Activated CD4-positive, alpha-beta T cell treated with anti-CD3 and anti-CD28 coated beads, Interleukin-2, amount 10 ng/mL, durations not matched to agents 24 days and 14 days (primary cell): ENCODE results near the gene ARMC7. TPM values are rescaled to one million over a fixed set of nuclear protein-coding genes. Genes with fewer than 3 reads are reported as not detected.
"Not testable (repeated sequence)": the region's sequence is repeated elsewhere in the genome, so short reads cannot be mapped to it uniquely, and the experiment has no call there.

Experiments
- DNase-seq: peaks from one replicate; pipeline ENCODE4 v3.0.0; 2022
- H3K27ac Mint-ChIP-seq: one replicate; pipeline ENCODE4 v1.8.0; 2022; ENCODE audit warnings: mild to moderate bottlenecking, mixed read lengths
- H3K27me3 Mint-ChIP-seq: one replicate; pipeline ENCODE4 v1.8.0; 2022; ENCODE audit warnings: mixed read lengths
- H3K36me3 Mint-ChIP-seq: one replicate; pipeline ENCODE4 v1.8.0; 2022; ENCODE audit warnings: low read depth, mild to moderate bottlenecking, mixed read lengths
- H3K4me1 Mint-ChIP-seq: one replicate; pipeline ENCODE4 v1.8.0; 2021; ENCODE audit warnings: mixed read lengths
- H3K4me3 Mint-ChIP-seq: one replicate; pipeline ENCODE4 v1.8.0; 2022; ENCODE audit warnings: mild to moderate bottlenecking, moderate library complexity, mixed read lengths
- H3K9me3 Mint-ChIP-seq: one replicate; pipeline ENCODE4 v1.8.0; 2021; ENCODE audit warnings: mixed read lengths
- intact Hi-C: fragments of 100-400 bp; cut with micrococcal nuclease; formaldehyde crosslinking; loops from one replicate; pipeline ENCODE4 v1.15.1; 2023
- total RNA-seq: library from RNA; stranded (reverse); gene quantifications from 2 replicates; pipeline ENCODE4 v1.2.3, GENCODE V29; 2022

The ARMC7 gene
- total RNA-seq, 1 donor from 2014 or later, result 11.2 TPM

DNA sequence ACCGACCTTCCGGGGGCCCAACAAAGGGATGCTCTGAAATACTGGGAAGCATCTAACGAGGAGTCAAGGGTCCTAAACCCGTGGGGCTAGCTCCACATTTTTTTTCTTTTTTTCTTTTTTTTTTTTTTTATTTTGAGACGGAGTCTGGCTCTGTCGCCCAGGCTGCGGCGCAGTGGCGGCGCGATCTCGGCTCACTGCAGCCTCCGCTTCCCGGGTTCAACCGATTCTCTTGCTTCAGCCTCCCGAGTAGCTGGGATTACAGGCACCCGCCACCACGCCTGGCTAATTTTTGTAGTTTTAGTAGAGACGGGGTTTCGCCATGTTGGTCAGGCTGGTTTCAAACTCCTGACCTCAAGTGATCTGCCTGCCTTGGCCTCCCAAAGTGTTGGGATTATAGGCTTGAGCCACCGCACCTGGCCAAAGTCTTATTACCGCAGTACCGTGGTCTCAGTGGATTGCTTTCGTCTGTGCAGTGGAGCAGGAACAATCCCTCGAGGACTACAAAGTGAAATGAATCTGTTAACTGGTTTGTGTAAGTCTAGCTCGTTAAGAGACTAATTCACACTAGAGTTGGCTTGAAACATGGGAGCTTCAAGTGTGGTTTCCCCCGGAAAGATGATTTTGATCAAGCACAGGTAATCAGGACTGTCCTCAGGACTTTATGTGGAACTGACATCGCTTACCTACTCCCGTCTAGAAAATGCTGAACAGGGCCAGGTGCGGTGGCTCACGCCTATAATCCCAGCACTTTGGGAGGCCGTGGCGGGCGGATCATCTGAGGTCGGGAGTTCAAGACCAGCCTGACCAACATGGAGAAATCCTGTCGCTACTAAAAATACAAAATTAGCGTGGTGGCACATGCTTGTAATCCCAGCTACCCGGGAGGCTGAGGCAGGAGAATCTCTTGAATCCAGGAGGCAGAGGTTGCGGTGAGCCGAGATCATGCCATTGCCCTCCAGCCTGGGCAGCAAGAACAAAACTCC lies 22.5 kb downstream of the ARMC7 start:
- not testable (repeated sequence) for DNase-seq, H3K9me3 Mint-ChIP-seq, H3K27me3 Mint-ChIP-seq
- Mint-ChIP-seq H3K4me1 (peaks cover 19% of the 10 kb centered on the region), H3K27ac (peak overlapping the region; percentile 88), H3K36me3 (peaks cover 28% of the 10 kb centered on the region), H3K4me3 (peak overlapping the region; percentile 90)
- intact Hi-C loops, result loop anchor here (5.0 kb wide), 1 partner anchor 50 kb away; the partner anchor contains the start of gene SUMO2

DNA sequence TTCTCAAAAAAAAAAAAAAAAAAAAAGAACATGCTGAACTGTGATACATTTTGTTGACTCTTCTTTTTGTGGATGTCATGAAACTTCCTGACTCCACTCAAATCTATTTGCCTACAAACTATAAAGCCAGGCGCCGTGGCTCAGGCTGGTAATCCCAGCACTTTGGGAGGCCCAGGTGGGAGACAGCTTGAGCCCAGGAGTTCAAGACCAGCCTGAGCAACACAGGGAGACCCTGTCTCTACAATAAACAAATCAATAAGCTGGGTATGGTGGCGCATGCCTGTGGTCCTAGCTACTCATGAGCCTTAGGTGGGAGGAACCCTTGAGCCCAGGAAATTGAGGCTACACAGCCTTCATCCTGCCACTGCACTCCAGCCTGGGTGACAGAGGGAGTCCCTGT lies 23.2 kb downstream of the ARMC7 start:
- intact Hi-C loops, result loop anchor here (5.0 kb wide), 1 partner anchor 49 kb away; the partner anchor contains the start of gene SUMO2

DNA sequence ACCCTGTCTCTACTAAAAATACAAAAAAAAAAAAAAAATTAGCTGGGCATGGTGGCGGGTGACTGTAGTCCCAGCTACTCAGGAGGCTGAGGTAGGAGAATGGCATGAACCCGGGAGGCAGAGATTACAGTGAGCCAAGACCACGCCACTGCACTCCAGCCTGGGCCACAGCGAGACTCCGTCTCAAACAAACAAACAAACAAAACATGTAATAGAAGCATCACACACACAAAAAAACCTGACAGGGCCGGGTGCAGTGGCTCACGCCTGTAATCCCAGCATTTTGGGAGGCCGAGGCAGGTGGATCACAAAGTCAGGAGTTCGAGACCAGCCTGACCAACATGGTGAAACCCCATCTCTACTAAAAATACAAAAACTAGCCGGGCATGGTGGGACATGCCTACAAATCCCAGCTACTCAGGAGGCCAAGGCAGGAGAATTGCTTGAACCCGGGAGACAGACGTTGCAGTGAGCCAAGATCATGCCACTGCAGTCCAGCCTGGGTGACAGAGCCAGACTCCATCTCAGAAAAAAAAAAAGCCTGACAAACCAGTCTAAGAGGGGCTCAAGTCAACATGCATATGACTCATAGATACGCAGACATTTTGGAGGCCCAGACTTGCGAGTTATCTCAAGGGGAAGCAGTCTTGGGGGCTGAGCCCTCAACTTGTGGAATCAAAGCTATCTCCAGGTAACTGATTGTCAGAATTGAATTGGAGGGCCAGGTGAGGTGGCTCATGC lies 24.0 kb downstream of the ARMC7 start:
- Mint-ChIP-seq H3K27ac (peak overlapping the region; percentile 6), H3K36me3 (peaks cover 27% of the 10 kb centered on the region)

More for the DNA sequence above, 23.2 kb downstream of the ARMC7 start:
- Mint-ChIP-seq H3K4me1 (peaks cover 19% of the 10 kb centered on the region), H3K27ac (no peak overlapping the region), H3K36me3 (peaks cover 28% of the 10 kb centered on the region), H3K9me3 (no peaks in the 10 kb centered on the region), H3K27me3 (no peaks in the 10 kb centered on the region), H3K4me3 (peak overlapping the region; percentile 21)
- DNase-seq, result no peak

DNA sequence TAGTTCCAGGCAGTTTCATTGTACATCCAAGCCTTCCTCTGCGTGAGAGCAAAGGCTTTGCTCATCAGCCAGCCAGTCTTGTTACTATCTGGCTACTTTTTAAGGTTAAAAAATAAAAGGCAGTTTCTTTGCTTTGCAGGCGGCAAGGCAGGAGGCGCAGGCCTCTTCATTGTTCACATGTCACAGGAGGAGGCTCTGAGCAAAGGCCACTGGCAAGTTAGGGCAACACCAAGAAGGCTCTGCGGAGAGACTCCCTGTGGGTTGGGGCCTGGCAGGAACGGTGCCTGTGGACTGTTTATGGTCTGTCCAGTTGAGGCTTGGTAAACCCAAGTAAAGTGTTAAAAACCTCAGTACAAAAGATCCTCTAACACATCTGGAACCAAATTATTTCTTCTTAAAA lies 25.7 kb downstream of the ARMC7 start:
- no peak overlapping the region for H3K27ac Mint-ChIP-seq
- no peak overlapping the region for H3K4me3 Mint-ChIP-seq
- H3K36me3 Mint-ChIP-seq, result peaks cover 24% of the 10 kb centered on the region
- no peaks in the 10 kb centered on the region for H3K27me3 Mint-ChIP-seq
- no peak for DNase-seq
- H3K4me1 Mint-ChIP-seq, result peaks cover 16% of the 10 kb centered on the region
- intact Hi-C loops, result no loop called here
- H3K9me3 Mint-ChIP-seq, result no peaks in the 10 kb centered on the region

More for the DNA sequence above, 24.0 kb downstream of the ARMC7 start:
- H3K27me3 Mint-ChIP-seq, H3K9me3 Mint-ChIP-seq, H3K4me3 Mint-ChIP-seq, DNase-seq: not testable (repeated sequence)
- intact Hi-C loops, result loop anchor here (5.0 kb wide), 1 partner anchor 49 kb away; the partner anchor contains the start of gene SUMO2
- peaks cover 19% of the 10 kb centered on the region for H3K4me1 Mint-ChIP-seq

GRCh38 chr17:75135946-75136345 lies 26.2 kb downstream of the ARMC7 start:
- no peaks in the 10 kb centered on the region for H3K27me3 Mint-ChIP-seq
- no peak for DNase-seq
- intact Hi-C loops, result no loop called here
- H3K4me3 Mint-ChIP-seq, result no peak overlapping the region
- peaks cover 25% of the 10 kb centered on the region for H3K36me3 Mint-ChIP-seq
- no peaks in the 10 kb centered on the region for H3K9me3 Mint-ChIP-seq
- H3K4me1 Mint-ChIP-seq, result peaks cover 18% of the 10 kb centered on the region
- H3K27ac Mint-ChIP-seq, result no peak overlapping the region

DNA sequence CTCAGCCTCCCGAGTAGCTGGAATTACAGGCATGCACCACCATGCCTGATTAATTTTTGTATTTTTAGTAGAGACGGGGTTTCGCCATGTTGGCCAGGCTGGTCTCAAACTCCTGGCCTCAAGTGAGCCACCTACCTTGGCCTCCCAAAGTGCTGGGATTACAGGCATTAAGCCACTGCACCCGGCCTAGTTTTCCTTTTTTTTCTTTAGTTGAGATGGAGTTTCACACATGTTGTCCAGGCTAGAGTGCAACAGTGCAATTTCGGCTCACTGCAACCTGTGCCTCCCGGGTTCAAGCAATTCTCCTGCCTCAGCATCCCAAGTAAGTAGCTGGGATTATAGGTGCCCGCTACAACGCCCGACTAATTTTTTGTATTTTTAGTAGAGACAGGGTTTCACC lies 28.0 kb downstream of the ARMC7 start:
- intact Hi-C loops, result not testable (repeated sequence)

GRCh38 chr17:75138519-75138918 lies 28.8 kb downstream of the ARMC7 start:
- Mint-ChIP-seq H3K9me3 (no peaks in the 10 kb centered on the region), H3K4me3 (no peak overlapping the region), H3K36me3 (peaks cover 35% of the 10 kb centered on the region), H3K27ac (no peak overlapping the region), H3K27me3 (no peaks in the 10 kb centered on the region), H3K4me1 (peaks cover 19% of the 10 kb centered on the region)
- intact Hi-C loops, result no loop called here
- no peak for DNase-seq

More for the DNA sequence above, 28.0 kb downstream of the ARMC7 start:
- not testable (repeated sequence) for H3K27ac Mint-ChIP-seq, H3K4me3 Mint-ChIP-seq, H3K27me3 Mint-ChIP-seq, H3K9me3 Mint-ChIP-seq, DNase-seq
- H3K4me1 Mint-ChIP-seq, result peaks cover 23% of the 10 kb centered on the region
- peaks cover 34% of the 10 kb centered on the region for H3K36me3 Mint-ChIP-seq

- intact Hi-C loops, result no loop called here
- no peak overlapping the region for H3K27ac Mint-ChIP-seq
- H3K4me3 Mint-ChIP-seq, result no peak overlapping the region
- no peak for DNase-seq
- peaks cover 52% of the 10 kb centered on the region for H3K36me3 Mint-ChIP-seq
- no peaks in the 10 kb centered on the region for H3K9me3 Mint-ChIP-seq
- H3K4me1 Mint-ChIP-seq, result peaks cover 20% of the 10 kb centered on the region
- H3K27me3 Mint-ChIP-seq, result no peaks in the 10 kb centered on the region
Observed at GRCh38 chr17:75142236-75142971, 32.6 kb downstream of the ARMC7 start.

- Mint-ChIP-seq H3K4me3 (no peak overlapping the region), H3K4me1 (peaks cover 29% of the 10 kb centered on the region), H3K27me3 (no peaks in the 10 kb centered on the region), H3K36me3 (peaks cover 66% of the 10 kb centered on the region), H3K9me3 (no peaks in the 10 kb centered on the region), H3K27ac (no peak overlapping the region)
- no peak for DNase-seq
- intact Hi-C loops, result no loop called here
Observed at GRCh38 chr17:75144816-75145512, 35.2 kb downstream of the ARMC7 start.

- Mint-ChIP-seq H3K4me3 (no peak overlapping the region), H3K9me3 (no peaks in the 10 kb centered on the region), H3K36me3 (peaks cover 52% of the 10 kb centered on the region), H3K27me3 (no peaks in the 10 kb centered on the region), H3K4me1 (peaks cover 16% of the 10 kb centered on the region), H3K27ac (no peak overlapping the region)
- intact Hi-C loops, result no loop called here
- DNase-seq, result no peak
Observed at GRCh38 chr17:75146592-75146991, 36.8 kb downstream of the ARMC7 start.

DNA sequence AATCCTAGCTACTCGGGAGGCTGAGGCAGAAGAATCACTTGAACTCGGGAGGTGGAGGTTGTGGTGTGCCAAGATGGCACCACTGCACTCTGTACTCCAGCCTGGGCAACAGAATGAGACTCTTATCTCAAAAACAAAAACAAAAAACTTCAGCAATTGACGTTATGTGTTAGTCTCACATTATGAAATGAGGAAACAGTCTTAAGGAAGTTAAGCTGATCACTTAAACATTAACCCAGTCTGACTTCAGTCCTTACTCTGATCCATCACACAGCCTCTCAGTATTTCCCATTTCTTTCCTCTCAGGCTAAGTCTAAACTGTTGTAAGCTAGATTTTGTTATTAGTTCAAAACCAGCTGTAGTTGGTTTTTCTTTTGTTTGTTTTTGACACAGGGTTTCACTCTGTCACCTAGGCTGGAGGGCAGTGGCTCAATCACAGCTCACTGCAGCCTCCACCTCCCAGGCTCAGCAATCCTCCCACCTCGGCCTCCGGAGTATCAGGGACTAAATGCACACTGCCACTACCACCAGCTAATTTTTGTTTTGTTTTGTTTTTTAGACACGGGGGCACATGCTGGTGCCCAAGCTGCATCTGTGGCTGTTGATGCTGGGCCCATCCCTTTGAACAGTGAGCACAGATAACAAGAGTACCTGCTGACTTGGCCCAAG lies 38.2 kb downstream of the ARMC7 start:
- H3K36me3 Mint-ChIP-seq, result peaks cover 52% of the 10 kb centered on the region
- H3K4me1 Mint-ChIP-seq, result peaks cover 25% of the 10 kb centered on the region
- H3K9me3 Mint-ChIP-seq, result no peaks in the 10 kb centered on the region
- no peak for DNase-seq
- no peaks in the 10 kb centered on the region for H3K27me3 Mint-ChIP-seq
- no peak overlapping the region for H3K4me3 Mint-ChIP-seq
- intact Hi-C loops, result no loop called here
- H3K27ac Mint-ChIP-seq, result peak overlapping the region; percentile 46

- Mint-ChIP-seq H3K27ac (no peak overlapping the region), H3K4me3 (peak overlapping the region; percentile 98), H3K36me3 (peaks cover 29% of the 10 kb centered on the region)
Observed at GRCh38 chr17:75151930-75152329, 42.2 kb downstream of the ARMC7 start.

More at GRCh38 chr17:75151930-75152329, 42.2 kb downstream of the ARMC7 start:
- Mint-ChIP-seq H3K9me3 (no peaks in the 10 kb centered on the region), H3K4me1 (peaks cover 37% of the 10 kb centered on the region), H3K27me3 (no peaks in the 10 kb centered on the region)
- intact Hi-C loops, result loop anchor here (5.0 kb wide), 2 partner anchors 40 to 630 kb away; partner anchors contain the start of gene UNK
- no peak for DNase-seq
